GM12875 (cell line): ENCODE measurements around the gene SMURF1.

Source experiments
- H3K4me3 ChIP-seq: one replicate; pipeline ENCODE4 v1.5.1; 2011; ENCODE audit warnings: low read depth, low read length, control low read depth
- TF ChIP-seq, protein P1 (sequence below): IDR thresholded peaks from 2 replicates; pipeline ENCODE4 v1.5.1; 2011; ENCODE audit warnings: low read depth, mild to moderate bottlenecking, control low read depth, inconsistent platforms, low read length, moderate library complexity, borderline replicate concordance; ENCODE audit not compliant: insufficient read depth

The SMURF1 gene

DNA sequence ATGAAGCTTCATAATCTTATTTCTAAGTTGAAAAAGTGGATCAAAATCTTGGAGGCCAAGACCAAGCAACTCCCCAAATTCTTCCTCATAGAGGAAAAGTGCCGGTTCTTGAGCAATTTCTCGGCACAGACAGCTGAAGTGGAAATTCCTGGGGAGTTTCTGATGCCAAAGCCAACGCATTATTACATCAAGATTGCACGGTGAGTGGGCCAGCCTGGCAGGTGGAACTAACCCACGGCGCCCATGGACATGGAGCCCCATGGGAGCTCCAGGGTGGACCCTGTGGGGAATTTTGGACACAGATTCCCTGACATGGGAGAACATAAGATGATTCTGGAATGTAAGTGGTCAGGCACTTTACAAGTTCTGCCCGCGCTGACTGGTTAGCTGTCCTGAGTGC lies 139.7 kb downstream of the SMURF1 start:
- no peak overlapping the region for H3K4me3 ChIP-seq
- TF ChIP-seq, protein P1, sequence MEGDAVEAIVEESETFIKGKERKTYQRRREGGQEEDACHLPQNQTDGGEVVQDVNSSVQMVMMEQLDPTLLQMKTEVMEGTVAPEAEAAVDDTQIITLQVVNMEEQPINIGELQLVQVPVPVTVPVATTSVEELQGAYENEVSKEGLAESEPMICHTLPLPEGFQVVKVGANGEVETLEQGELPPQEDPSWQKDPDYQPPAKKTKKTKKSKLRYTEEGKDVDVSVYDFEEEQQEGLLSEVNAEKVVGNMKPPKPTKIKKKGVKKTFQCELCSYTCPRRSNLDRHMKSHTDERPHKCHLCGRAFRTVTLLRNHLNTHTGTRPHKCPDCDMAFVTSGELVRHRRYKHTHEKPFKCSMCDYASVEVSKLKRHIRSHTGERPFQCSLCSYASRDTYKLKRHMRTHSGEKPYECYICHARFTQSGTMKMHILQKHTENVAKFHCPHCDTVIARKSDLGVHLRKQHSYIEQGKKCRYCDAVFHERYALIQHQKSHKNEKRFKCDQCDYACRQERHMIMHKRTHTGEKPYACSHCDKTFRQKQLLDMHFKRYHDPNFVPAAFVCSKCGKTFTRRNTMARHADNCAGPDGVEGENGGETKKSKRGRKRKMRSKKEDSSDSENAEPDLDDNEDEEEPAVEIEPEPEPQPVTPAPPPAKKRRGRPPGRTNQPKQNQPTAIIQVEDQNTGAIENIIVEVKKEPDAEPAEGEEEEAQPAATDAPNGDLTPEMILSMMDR, result no peak

DNA sequence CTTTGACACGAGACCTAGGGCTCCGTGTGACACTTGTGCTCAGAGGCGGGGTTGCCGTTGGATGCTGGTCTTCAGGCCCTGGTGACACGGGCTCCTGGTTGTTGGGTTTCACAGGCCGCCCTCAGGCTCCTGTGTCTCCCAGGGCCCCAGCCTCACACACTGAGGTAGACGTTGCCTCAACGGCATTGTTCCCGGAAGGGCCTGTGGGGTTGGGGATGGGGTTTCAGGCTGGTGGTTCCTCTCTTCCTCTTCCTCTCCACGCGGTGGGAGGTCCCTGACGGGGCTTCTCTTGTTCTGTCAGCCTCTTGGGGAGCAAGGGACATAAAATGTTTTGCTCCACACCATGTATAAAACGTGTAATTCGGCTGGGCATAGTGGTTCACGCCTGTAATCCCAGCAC lies 140.5 kb downstream of the SMURF1 start:
- TF ChIP-seq, protein P1, result no peak
- no peak overlapping the region for H3K4me3 ChIP-seq

DNA sequence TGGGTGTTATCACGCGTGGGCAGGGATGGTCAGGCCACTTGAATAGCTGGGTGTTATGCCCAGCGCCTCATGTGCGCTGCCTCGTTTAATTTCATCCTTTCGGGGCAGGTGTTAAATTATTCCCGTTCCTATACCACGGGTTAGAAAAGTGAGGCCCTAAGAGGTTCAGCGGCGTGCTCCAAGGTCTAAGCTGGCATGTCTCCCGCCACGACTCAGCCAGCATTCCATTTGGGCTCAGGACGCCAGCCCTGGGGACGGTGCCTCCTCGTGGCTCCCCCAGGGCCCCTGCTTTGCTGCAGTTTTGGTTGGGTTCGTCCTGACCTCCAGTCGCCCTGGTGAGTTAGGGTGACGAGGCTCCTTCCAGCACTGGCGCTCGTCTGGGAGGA lies 141.1 kb downstream of the SMURF1 start:
- TF ChIP-seq, protein P1, result no peak
- no peak overlapping the region for H3K4me3 ChIP-seq

DNA sequence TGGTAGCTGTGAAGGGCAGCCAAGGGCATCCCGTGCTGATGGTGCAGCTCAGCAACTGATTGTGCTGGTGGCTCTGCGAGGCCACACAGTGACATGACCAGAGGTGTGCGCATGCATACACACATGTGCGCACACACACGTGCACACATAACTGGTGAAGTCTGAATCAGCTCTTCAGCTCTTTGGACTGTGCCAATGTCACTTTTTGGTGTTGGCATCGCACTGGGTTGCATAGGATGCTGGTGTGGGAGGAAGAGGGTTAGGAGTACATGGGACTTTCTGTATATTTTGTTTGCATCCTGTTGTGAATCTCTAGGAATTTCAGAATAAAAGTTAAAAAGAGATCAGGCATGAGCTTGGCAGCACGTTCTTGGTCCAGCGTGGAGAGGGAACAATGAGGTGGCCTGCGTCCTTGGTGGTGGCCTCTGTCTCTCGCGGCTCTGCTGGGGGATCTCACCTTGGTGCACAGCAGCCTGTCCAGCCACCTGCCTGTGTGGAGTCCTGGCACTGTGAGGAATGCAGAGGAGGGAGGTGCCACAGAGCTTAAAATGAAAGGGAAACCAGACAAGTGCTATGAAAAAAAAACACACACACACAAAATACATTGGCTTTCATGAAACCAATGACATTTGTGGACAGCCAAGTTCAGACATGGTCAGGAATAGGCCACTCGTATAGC lies 141.6 kb downstream of the SMURF1 start:
- TF ChIP-seq, protein P1, result no peak
- H3K4me3 ChIP-seq, result no peak overlapping the region

DNA sequence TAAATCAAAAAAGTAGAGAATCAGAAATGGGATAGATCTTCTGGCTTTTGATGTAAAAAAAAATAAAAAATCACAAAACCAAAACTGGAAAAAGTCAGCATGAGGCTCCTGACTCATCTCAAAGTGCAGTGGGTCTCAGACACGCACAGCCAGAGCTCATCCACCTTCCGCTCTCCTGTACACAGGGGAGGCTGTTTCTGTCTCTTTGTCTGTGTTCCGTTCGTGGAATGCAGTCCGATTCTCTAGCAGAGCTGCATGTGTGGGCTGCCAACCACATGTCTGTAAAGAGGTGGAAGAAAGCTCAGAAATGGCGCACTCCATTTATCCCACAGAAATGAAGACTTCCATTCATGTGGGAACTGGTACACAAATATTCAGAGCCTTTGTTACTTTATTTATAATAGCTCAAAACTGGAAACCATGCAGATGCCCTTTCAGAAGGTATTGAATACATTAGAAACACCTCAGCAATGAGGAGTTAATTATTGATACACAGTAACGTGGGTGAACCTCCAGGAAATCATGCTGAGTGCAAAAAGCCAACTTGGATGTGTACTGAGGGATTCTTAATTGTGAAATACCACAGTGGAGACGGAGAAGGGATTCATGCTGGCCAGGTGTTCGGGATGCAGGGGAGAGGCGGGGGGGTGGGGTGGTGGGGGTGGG lies 142.3 kb downstream of the SMURF1 start:
- TF ChIP-seq, protein P1, result no peak
- no peak overlapping the region for H3K4me3 ChIP-seq

DNA sequence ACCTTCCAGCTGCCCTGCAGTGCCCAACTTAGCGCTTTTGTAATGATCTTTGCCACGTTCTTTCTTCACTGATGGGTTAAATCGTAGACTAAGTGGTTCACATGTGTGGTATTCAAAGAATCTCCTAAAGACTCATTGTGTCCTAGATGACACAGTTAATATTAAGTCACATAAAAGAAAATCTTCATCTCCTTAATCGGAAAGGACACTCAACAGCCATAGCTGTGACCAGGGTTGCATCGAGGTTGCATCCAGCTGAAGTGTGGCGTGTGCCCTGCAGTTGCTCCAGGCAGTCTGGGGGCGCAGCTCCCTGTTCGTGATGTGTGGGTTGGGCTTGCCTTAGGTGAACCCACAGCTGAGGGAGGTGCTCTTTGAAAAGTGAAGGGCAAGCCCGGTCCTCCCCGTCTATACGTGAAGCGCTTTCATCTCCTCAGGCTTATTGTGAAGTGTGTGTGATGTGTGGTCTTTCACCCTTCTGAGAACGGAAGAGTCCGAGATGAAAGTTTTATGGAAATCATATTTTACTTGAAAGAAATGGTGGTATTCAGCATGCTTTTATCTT lies 142.9 kb downstream of the SMURF1 start:
- TF ChIP-seq, protein P1, result no peak
- no peak overlapping the region for H3K4me3 ChIP-seq
